Activated CD4-positive, alpha-beta T cell treated with anti-CD3 and anti-CD28 coated beads, Interleukin-2, amount 50 U/mL, for 4 hours (primary cell): ENCODE results near the gene TAF3.

Experiments used
- DNase-seq, 2 experiments: peaks; one replicate each; pipeline ENCODE4 v3.0.0-alpha.2; 2020

TAF3 gene

GRCh38 chr10:8061274-8062211 lies 243.2 kb downstream of the TAF3 start:
- DNase-seq: no peak

DNA sequence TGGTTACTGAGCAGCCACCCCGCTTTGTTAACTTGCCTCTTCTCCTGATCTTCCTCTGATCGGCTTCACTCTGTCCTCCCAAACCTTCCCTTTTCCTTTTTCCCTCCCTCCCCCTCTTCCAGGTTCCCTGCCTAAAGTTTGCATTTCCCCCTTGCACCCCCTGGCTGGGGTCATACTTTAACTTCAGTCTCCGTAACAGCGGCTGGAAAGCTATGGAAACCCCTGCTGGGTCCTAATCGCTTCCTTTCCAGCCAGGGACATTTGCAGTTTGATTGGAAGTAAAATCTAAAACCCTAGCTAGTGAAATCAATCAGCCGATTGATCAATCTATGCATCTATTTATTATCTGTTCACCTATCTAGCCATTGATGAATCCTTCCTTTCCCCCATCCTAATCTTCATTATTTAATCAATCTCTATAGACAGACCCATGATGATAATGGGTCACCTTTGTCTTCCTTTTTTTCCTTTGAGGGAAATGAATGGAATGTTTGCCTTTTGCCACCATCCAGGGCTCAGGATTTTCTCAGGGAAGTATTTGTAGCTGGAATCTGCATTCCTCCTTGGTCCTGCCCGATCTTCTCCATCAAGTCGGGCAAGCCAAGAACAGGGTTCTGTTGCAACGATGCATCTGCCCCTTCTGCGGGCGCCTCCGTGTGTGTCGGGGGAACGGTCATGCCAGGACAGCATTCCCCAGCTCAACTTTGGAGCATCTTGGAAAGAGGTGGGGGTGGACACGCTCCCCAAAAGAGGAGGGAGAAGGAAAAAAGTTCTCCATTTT lies 245.0 kb downstream of the TAF3 start:
- no peak for DNase-seq

DNA sequence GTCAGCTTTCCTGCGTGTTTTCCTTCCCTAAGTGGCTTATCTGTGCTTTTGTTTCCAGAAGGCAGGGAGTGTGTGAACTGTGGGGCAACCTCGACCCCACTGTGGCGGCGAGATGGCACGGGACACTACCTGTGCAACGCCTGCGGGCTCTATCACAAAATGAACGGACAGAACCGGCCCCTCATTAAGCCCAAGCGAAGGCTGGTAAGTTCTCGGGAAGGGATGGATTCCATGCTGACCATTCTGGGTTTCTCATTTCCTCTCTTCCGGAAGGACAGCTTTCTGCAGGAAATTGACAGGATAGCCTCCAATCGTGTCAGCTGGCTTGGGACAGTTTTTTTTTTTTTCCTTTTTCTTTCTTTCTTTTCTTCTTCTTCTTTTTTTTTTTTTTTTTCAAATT lies 245.6 kb downstream of the TAF3 start:
- DNase-seq: no peak

- no peak for DNase-seq
Measured at GRCh38 chr10:8064436-8064835, 246.1 kb downstream of the TAF3 start.

GRCh38 chr10:8065651-8066050 lies 247.3 kb downstream of the TAF3 start:
- no peak for DNase-seq

DNA sequence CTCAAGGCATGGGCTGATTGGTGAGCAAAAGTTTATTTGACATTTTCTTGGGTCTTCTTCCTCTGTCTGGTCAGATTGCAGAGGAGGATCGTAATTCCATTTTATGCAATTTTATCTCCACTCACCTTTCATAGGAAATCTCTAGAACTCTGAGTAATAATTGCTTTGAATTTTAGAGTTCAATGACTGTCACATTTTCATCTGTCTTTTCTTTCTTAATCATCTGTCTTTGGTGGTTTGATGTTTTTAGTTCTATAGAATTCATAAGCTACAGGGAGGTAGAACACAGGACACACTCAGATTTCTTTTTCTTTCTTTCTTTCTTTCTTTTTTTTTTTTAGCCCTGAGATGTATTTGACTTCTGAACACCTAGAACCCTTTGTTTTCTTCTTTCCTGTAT lies 247.8 kb downstream of the TAF3 start:
- no peak for DNase-seq
